Ovary (tissue), 3 donors: Measurements from ENCODE around the gene ZBTB24.

Source experiments
- CTCF ChIP-seq, 3 donors: fragments of 450-650 bp in 2 of 3; fragments of 200-600 bp in 1 of 3; IDR thresholded peaks; one replicate each; pipeline versions ENCODE4 v1.5.1 to v1.8.0; 2016 to 2022; ENCODE audit warnings: antibody characterized with exemption in 3 of 3, mild to moderate bottlenecking in 1 of 3
- POLR2A ChIP-seq: fragments of 450-650 bp; IDR thresholded peaks from one replicate; pipeline ENCODE4 v1.6.1; 2017; ENCODE audit warnings: antibody characterized with exemption, mild to moderate bottlenecking, moderate library complexity
- donor health status: DM: no; HTN: no; CAD: no.

GRCh38 chr6:109527989-109528388, 45.0 kb upstream of the ZBTB24 start:
- no peak for TF ChIP-seq CTCF (IDR thresholded peaks at IDR 0.05)
- TF ChIP-seq POLR2A: no peak
